GM18867 (cell line): ENCODE results near the gene SDHAF1.

Experiments used
- ATAC-seq: cut with Tn5 transposase; IDR thresholded peaks from one replicate; pipeline ENCODE4 v1.9.1; 2021; ENCODE audit warnings: mild to moderate bottlenecking, moderate library complexity; ENCODE audit not compliant: unreplicated experiment

Gene SDHAF1

DNA sequence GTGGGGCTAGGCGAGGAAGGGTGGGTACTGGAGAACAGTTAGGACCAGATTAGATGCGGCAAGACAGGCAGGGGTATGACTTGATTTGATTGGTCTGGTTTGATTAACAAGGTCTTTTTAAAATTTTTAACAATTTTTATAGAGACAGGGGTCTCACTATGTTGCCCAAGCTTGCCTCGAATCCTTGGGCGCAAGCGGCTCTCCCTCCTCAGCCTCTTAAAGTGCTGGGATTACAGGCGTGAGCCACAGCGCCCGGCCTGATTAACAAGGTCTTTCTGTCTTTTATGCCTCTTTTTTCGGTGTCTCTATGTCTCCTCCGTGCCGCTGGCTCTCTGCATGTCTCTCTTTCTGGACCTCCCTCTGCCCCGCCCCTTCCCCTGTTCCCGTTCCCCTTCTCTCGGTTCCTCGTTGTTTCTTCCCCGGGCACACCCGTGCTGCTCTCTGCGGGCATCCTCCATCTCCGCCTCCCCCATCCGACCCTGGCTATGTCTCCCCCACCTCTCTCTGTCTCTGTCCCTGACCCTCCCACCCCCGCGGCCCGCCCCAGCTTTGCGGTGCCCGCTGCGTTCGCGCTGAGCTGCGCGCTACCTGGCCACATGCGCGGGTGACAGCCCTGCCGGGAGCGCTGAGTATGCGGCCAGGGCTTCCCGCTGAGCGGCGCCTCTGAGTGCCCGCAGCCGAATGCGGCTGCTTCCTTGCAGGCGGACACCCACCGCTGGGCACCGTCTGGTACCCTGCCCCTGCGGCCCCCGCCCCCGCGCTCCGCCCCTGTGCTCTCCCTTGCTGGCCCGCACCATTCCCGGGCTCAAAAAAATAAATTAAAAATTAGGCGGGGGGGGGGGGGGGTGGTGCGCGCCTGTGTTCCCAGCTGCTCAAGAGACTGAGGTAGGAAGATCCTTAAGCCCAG is 8.1 kb upstream of the SDHAF1 start:
- no peak for ATAC-seq

GRCh38 chr19:35987571-35987896 is 7.5 kb upstream of the SDHAF1 start:
- no peak for ATAC-seq

GRCh38 chr19:35988824-35989223 is 6.2 kb upstream of the SDHAF1 start:
- no peak for ATAC-seq

- ATAC-seq, result no peak
Measured at GRCh38 chr19:35990156-35990555, 4.8 kb upstream of the SDHAF1 start.

GRCh38 chr19:35990771-35991730 is 3.9 kb upstream of the SDHAF1 start:
- no peak for ATAC-seq

DNA sequence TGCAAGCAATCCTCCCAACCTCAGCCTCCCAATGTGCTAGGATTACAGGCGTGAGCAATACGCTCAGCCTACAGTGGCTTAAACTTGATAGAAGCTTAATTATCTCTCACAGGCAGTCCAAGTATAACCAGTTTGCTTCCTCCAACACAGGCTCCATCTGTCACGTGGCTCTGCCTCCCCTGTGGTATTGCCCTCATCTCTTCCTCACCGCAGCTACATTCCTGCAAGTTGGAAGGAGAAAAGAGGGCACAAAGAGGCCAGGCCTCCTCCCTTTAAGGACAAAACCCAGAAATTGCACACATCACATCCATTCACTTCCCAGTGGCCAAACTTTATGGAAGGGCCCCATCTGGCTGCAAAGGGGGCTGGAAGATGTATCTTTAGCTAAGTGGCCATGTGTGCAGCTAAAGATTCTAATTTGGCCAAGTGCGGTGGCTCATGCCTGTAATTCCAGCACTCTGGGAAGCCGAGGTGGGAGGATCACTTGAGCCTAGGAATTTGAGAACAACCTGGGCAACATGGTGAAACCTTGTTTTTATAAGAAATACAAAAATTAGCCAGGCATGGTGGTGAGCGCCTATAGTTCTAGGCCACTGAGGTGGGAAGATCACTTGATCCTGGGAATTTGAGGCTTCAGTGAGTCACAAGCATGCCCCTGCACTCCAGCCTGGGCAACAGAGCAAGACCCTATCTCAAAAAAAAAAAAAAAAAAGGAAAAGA is 3.1 kb upstream of the SDHAF1 start:
- ATAC-seq, result no peak

- ATAC-seq, result no peak
Measured at GRCh38 chr19:35992907-35993765, 1.9 kb upstream of the SDHAF1 start.

- ATAC-seq, result no peak
Measured at GRCh38 chr19:35993923-35994598, 927 bp upstream of the SDHAF1 start.

- no peak for ATAC-seq
Measured at GRCh38 chr19:35996777-35997176, 1.8 kb downstream of the SDHAF1 start.

- no peak for ATAC-seq
Measured at GRCh38 chr19:36001605-36002004, 6.6 kb downstream of the SDHAF1 start.

DNA sequence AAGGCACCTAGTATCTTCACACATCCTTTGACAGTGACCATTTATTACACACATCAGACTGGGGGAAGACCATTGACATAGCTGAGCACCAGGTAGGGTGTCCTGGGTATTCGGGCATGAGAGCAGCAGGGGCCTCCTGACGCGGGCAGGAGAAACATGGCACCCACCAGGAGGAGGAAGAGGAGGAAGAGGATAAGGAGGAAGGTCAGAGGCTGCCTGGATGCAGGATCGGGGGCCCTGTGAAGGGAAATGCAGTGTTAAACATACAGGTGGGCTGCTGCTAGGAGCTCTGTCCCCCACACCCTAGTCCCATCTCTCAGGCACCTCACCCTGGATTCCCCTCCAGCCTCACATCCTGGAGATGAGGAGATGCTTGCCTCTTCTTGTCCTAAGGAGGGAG is 8.3 kb downstream of the SDHAF1 start:
- ATAC-seq, result no peak

DNA sequence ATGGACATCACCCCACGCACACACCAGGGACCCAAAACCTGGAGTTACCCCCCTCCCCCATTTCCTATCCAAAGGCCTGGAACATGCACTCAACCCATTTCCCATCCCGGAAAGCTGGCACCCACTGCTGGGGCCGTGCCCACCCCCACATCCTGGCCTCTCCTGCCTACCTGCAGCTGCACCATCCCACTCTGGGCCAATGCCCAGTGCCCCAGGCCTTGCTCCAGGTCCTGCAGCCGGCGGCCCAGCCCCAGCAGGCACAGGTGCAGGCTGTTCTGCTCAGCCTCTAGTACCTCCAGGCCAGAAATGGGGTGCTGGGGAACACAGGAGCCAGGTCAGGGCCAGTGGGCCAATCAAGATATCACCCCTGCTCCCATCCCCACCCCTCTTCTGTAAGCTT is 12.0 kb downstream of the SDHAF1 start:
- ATAC-seq, result no peak

GRCh38 chr19:36008336-36008978 is 13.5 kb downstream of the SDHAF1 start, which contains the start of gene SYNE4:
TSS of gene SYNE4 (minus strand) at chr19:36008813. CDS start at chr19:36008681, 132 bp downstream.
- ATAC-seq, result no peak

GRCh38 chr19:36009220-36009619 is 14.2 kb downstream of the SDHAF1 start:
- ATAC-seq, result no peak

DNA sequence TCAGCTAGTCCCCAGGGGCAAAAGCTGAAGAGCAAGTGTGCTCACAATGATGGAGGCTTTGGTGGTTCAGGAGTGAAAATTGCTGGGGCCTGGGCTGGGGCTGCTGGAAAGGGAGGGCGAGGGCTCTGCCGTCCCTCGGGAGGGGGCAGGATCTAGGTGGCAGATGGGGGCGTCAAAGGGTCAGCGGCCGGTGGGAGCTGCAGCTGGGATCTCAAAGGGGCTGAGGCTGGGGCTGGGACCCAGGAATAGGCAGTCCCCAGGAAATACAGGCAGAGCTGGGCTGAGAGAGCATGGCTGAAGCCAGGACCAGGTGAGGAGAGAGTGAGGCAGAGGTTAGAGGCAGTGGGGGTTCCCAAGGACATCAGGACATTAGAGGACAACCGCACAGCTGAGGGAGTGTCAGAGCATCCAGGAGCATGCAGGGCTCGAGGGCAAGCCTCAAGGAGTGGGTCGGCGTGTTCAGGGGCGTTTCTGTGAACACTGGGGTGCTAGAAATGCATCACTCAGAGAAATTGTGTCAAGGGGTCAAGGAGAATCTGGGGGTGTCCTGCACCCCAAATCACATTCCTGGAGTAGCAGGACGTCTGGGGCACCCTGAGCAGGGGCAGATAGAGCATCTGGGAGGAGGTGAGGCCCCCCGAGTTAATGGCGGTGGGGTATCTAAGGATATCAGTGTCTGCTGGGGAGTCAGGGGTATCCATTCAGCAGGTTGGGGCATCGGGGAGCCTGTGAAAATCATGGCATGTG is 14.8 kb downstream of the SDHAF1 start:
- ATAC-seq, result no peak

DNA sequence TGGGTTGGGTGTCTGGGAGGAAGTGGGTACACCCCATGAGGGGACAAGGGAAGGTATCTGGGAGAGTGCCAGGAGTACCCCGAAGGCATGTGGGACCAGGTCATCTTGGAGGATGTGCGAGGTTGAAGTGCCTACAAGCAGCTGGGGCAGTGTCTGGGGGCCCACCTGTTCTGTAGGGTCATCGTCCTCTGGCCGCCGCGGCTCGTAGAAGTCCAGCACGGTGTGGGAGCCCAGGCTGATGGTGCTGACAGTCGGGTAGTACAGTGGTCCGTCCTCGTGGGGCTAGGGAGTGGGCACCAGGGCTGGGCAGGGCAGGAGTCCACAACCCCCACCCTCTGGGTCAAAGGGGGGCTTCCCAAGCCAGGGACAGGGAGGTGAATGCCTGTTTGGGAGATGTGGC is 15.4 kb downstream of the SDHAF1 start:
- no peak for ATAC-seq

DNA sequence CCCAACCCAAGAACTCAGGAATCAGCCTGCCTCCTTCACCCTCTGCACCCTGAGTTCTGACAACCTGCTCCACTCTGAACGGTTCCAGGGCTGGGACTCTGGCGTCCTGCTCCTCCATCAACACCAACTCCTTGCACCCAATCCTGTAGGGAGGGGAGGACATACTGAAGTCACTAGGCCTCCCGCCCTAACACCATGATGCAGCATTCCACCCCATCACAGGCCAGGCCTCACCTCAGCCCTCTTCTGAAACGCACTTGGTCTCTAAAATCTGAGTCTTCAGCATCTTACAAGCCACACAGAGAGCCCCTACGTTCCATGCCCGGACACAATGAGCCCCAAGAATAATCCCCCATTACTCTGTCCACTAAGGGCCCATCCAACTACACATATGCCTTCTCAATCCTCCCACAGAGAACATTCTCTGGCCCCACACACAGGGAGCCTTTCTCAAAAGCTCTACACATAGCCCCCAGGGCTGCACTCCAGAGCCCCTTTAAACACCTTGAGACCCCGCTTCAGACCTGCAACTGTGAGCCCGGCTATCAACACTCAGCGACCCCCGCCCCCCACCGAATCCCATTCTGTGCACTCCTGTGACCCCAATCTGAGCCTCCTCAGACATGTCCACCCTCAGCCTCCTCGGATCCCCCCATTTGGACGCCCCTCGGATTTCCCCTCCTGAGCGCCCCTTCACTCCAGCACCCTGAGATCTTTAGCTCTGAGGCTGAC is 18.5 kb downstream of the SDHAF1 start:
- ATAC-seq, result no peak
